ENCODE data around the gene FFAR3.

- TF ChIP-seq, protein P1, sequence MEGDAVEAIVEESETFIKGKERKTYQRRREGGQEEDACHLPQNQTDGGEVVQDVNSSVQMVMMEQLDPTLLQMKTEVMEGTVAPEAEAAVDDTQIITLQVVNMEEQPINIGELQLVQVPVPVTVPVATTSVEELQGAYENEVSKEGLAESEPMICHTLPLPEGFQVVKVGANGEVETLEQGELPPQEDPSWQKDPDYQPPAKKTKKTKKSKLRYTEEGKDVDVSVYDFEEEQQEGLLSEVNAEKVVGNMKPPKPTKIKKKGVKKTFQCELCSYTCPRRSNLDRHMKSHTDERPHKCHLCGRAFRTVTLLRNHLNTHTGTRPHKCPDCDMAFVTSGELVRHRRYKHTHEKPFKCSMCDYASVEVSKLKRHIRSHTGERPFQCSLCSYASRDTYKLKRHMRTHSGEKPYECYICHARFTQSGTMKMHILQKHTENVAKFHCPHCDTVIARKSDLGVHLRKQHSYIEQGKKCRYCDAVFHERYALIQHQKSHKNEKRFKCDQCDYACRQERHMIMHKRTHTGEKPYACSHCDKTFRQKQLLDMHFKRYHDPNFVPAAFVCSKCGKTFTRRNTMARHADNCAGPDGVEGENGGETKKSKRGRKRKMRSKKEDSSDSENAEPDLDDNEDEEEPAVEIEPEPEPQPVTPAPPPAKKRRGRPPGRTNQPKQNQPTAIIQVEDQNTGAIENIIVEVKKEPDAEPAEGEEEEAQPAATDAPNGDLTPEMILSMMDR (IDR thresholded peaks at IDR 0.05; ENCODE audit: low read length) = no peak
- TF ChIP-seq EZH2 (IDR thresholded peaks at IDR 0.05; ENCODE audit: borderline replicate concordance, low read length) = no peak
These were observed 3.4 kb upstream of the FFAR3 start for GRCh38 chr19:35354898-35355297.

Measured in OCI-LY1 (cell line).